Posterior cingulate gyrus (tissue), 11 donors: ENCODE measurements around the gene TMEM9.
"Not testable (repeated sequence)": the region's sequence is repeated elsewhere in the genome, so short reads cannot be mapped to it uniquely, and the experiment has no call there.

Experiments used
- DNase-seq, 10 donors: peaks; one replicate each; pipeline versions ENCODE4 v3.0.0 to v3.0.0-alpha.2; 2020 to 2021; ENCODE audit warnings: mixed read lengths in 3 of 10
- intact Hi-C: fragments of 100-400 bp; cut with DNase I; formaldehyde crosslinking; loops from one replicate; pipeline ENCODE4 v1.15.1; 2023

The TMEM9 gene

GRCh38 chr1:201175820-201176500 lies 21.7 kb upstream of the TMEM9 start:
- intact Hi-C loops: no loop called here
- no peak for DNase-seq

DNA sequence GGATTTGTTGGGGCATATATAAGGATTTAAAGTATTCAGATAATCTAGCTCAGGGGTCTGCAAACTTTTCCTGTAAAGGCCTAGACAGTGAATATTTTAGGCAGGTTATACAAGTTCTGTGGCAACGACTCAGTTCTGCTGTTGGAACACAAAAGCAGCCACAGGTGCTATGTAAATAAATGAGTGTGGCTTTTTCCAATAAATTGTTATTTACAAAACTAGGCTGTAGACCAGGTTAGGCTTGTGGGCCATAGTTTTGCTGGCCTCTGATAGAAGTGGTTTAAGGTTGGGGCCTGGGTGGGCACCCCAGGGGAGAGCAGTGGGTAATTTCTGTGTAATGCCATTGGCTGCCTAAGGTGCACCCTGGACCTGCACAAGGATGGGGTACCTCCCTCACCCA lies 19.5 kb upstream of the TMEM9 start:
- intact Hi-C loops: no loop called here
- DNase-seq: no peak

DNA sequence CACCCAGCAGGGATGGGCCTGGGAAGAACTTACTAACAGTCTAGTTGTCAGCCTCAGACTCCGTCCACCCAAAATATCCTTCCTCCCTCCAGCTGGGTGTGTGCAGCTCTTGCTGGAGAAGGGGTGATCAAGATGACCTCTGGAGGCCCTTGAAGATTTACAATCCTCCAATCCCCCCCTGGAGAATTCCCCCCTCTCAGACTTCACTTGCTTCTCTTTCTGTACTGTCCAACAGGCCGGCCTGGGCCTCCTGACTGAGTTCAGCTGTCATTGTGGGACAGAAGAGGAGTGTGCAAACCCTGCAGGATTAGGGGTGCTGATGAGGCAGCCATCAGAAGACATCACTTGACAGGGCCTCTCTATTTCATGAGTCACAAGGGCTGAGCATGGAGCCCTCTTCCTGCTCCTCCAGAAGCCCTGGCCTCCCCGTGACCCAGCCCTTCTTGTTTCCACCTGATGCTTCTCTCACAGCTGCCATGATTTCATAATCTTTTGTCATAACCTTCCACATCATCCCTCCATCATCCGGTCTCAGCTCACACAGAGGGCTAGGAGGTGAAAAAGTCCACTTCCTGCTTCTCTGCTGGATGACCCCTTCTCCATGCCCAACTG lies 18.8 kb upstream of the TMEM9 start:
- intact Hi-C loops: no loop called here
- DNase-seq: no peak

DNA sequence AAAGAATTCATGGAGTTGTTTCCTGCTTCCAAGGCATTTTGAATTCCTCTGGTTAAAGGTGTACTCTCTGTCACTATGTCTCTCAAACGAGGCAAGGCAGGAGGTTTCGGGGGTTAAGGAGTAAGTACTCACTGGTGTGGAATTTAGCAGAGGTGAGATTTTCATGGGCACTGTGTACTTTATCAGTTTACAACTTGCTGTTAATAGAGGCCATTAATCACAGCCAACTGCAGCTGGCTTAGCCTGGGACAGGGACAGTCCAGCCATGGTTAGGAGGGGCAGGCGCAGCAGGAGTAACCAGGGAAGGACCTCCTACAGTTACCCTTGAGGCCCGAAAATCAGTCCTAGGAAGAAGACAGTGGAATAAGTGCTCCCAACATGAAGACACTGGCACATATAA lies 18.1 kb upstream of the TMEM9 start:
- DNase-seq: no peak
- intact Hi-C loops: no loop called here

DNA sequence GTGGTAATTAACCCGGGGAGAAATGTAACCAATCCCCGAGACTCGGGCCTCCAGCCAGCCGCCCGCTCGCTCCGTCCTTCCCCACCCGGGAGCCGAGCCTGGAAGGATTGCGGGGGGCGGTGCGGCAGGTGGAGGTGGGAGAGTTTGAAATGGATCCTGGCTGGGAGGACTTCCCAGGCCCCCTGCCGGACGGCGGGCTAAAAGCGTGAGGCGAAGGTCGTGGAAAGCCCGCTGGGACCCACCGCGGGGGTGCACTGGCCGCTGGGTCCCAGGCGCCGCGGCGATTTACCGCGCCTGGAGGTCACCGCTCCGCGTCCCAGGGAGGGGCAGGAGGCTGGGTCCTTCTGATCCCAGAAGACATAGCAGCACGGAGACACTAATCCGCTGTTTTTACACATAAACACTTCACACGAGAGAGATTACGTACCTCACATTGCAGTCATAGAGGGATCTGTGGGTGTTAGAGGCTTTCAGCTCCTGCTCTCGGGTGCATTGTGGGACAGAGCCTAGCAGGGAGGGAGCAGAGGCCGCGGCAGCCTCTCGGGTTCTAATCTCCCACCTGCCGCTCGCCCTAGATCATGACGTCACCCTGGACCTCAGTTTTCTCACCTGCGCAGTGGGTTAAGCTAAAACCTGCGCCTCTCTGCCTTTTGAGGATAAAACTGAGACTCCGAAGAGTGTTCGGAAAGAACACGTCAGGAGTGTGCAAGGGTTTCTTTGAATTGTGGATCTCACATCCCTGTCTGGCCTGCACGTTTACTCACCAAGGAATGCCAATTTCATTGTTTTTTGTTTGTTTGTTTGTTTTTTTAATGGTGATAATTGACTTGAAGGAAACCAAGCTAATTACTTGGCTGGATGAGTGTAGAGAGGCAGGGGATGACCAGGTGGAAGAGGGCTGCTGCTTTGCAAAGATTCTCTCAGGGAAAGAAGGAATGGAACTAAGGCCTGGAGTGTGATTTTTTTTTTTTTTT lies 17.1 kb upstream of the TMEM9 start:
- intact Hi-C loops: no loop called here

DNA sequence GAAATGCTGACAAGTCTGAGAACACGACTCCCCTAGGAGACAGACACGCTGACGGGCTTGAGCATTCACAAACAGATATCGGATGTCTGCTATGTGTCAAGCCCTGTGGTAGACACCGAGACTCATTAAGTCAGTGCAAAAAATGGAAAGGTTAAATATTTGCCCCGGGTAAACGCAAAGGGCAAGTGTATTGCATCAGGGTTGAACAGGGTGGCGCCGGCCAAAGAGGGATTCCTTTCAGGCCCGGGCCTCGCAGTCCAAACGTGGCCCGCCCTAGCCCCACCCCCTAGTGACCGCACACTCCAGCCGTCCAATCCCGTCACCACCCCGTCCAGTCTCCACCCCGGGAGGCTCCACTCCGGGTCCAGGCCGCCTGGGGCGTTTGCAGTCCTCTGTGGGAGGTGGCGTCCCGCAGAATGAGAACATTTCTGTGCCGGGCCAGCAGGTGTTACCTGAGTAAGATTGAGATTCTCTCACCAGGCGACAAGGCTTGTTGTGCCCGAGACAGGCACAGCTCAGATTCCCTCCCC lies 16.3 kb upstream of the TMEM9 start:
- intact Hi-C loops: no loop called here
- DNase-seq: peak; percentile 89 to 99 (median 94)

More for the DNA sequence above, 17.1 kb upstream of the TMEM9 start:
- peak in 8 of 10 donors; percentile 18 to 90 (median 47) for DNase-seq

DNA sequence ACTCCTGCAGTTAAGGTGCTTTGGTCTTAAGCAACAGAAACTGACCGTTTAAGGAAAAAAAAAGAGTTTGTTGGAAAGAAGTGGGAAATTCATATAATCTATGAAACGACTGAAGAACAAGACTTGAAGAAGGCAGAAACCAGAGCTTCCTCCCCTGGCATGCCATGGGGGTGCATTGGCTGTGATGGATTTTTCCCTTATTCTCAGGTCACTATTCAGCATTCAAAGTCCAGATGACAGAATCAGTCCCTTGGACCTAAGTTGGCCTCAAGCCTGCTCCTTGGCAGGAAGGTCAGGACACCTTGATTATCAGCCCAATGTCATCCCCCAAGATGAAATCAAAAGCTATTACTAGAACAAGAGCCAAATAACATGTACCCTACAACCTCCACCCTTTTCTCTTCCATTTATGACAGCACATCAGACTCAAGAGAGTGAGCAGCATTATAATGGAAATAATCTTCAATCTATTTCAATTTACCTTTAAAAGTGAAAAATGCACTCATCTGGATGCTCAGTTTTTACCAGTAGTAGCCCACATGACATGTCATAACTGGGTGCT lies 15.8 kb upstream of the TMEM9 start:
- DNase-seq: no peak

DNA sequence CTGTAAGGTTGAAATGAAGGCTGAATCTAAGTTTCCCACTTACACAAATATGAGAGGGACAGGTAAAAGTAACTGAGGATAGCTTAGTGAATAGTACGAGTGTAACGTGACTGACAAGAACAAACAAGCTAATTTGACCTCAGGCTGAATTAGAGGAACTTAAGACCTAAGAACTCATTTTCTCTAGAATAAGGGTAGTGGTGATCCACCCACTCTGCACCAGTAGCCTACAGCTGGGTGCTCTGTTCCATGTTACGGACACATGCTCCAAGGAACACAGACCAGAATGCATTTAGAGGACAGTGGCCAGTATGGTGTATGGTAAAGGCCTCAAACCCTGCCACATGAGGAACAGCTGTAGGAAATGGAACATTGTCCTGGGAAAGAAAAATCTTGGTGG lies 14.9 kb upstream of the TMEM9 start:
- no peak for DNase-seq
- intact Hi-C loops: no loop called here

More for the DNA sequence above, 15.8 kb upstream of the TMEM9 start:
- intact Hi-C loops: no loop called here

GRCh38 chr1:201167041-201167991 lies 13.0 kb upstream of the TMEM9 start:
- peak in 1 of 10 donors; percentile 34 for DNase-seq
- intact Hi-C loops: no loop called here

DNA sequence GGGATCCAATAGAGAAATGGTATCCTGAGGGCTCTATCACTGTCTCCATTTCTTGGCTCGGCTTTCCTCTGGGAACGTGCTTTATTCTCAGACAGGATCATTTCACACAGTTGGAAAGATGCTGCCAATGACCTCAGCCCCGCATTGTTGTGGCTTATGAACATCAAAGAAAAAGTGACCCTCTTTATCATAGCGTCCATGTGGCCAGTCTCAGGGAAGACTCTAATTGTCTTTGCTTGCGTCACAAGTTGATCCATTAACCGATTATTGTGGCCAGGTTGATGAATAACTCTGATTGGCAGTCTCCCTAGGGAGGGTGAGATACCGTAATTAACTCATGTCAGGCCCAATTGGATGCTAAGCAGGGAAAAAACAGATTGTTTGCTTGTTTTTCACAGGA lies 10.4 kb upstream of the TMEM9 start:
- no peak for DNase-seq
- intact Hi-C loops: no loop called here

DNA sequence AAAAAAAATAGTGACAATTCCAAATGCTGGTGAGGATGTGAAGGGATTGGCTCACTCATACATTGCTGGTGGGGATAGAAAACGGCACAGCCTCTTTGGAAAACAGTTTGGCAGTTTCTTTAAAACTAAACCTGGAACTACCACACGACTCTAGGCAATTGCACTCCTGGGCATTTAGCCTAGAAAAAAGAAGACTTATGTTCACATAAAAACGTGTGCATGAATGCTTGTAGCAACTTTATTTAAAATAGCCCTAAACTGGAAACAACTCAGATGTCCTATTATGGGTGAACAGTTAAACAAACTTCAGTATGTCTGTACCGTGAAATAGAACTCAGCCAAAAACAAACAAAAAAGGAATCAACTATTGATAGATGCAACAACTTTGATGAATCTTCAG lies 9.4 kb upstream of the TMEM9 start:
- no peak for DNase-seq
- intact Hi-C loops: no loop called here

GRCh38 chr1:201163036-201163435 lies 8.8 kb upstream of the TMEM9 start:
- DNase-seq: peak in 1 of 10 donors; percentile 37
- intact Hi-C loops: not testable (repeated sequence)

GRCh38 chr1:201157949-201158348 lies 3.7 kb upstream of the TMEM9 start:
- no peak for DNase-seq
- intact Hi-C loops: no loop called here

GRCh38 chr1:201156819-201157218 lies 2.5 kb upstream of the TMEM9 start:
- no peak for DNase-seq
- intact Hi-C loops: no loop called here

- intact Hi-C loops: no loop called here
- no peak for DNase-seq
These were observed 2.1 kb upstream of the TMEM9 start for GRCh38 chr1:201156346-201156745.

GRCh38 chr1:201155354-201155753 lies 1.1 kb upstream of the TMEM9 start:
- DNase-seq: peak in 1 of 10 donors; percentile 21
- intact Hi-C loops: no loop called here

DNA sequence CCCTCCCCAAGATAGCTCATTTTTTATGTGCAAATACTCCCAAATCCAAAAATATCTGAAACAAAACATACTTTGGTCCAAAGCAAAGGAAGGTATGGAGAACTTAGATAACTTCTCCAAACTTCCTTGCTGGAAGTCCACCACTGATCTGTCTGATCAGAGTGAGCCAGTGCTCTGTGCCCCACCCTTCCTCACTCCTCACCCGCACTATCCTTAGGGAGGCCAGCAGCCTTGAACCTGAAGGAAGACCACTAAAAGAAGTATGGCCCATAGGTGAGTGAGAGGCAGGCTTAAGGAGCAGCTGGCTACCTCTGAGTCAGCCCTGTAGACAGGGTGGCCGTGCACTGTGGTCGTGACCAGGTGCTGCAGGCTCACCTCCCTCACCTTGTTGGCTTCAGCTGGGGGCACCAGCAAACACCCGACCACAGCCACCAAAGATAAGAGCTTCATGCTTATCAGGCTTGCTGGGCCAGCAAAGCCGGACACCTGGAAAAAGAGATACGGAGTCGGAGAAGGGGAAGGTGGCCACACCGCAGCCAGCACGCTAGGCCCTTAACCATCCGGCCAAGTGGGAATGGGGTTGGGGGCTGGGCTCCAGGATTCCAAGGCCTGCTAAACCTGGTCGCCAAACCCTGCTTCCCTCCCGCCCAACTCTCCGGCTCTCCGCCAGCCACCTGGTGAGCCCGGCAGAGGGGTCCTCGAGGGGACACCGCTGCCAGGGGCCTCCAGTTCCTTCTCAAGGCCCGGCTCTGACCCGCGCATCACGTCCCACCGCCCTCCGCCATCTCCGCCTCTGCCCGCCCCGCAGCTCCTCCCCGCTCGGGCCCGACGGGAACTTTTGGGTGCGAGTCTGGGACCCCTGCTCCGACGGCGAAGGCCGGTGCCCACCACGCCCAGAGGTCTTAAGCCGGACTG lies 543 bp downstream of the TMEM9 start:
- intact Hi-C loops: no loop called here
- peak in 3 of 10 donors; percentile 18 to 79 (median 50) for DNase-seq

GRCh38 chr1:201149400-201149799 lies 4.9 kb downstream of the TMEM9 start:
- intact Hi-C loops: no loop called here
- no peak for DNase-seq
